GM23248 (cell line): ENCODE measurements around the gene LCE1B. TPM values are rescaled to one million over a fixed set of nuclear protein-coding genes. Genes with fewer than 3 reads are reported as not detected.

Experiments used
- DNase-seq: peaks from one replicate; pipeline ENCODE4 v3.0.0-alpha.2; 2015
- H2AFZ ChIP-seq: fragments of 200-600 bp; sonication (generic); 2 replicates; pipeline ENCODE4 v1.6.1; 2016; ENCODE audit warnings: antibody characterized with exemption
- H3F3A ChIP-seq: fragments of 200-600 bp; sonication (generic); 2 replicates; pipeline ENCODE4 v1.6.1; 2016; ENCODE audit warnings: mild to moderate bottlenecking, antibody characterized with exemption, mixed run types; ENCODE audit not compliant: insufficient read depth
- H3K27ac ChIP-seq: fragments of 200-600 bp; sonication (generic); 2 replicates; pipeline ENCODE4 v1.5.1; 2016; ENCODE audit warnings: mild to moderate bottlenecking
- H3K27me3 ChIP-seq: fragments of 200-600 bp; sonication (generic); replicated peaks from 2 replicates; pipeline ENCODE4 v1.6.1; 2016; ENCODE audit warnings: mild to moderate bottlenecking; ENCODE audit not compliant: insufficient read depth
- H3K36me3 ChIP-seq: fragments of 200-600 bp; sonication (generic); 2 replicates; pipeline ENCODE4 v1.6.1; 2016; ENCODE audit warnings: low read depth, mild to moderate bottlenecking
- H3K4me1 ChIP-seq: fragments of 200-600 bp; sonication (generic); 2 replicates; pipeline ENCODE4 v1.6.1; 2016; ENCODE audit warnings: mild to moderate bottlenecking; ENCODE audit not compliant: insufficient read depth
- H3K4me2 ChIP-seq: fragments of 200-600 bp; sonication (generic); one replicate; pipeline ENCODE4 v1.6.1; 2016; ENCODE audit warnings: mild to moderate bottlenecking; ENCODE audit not compliant: unreplicated experiment
- H3K4me3 ChIP-seq: fragments of 200-600 bp; sonication (generic); 2 replicates; pipeline ENCODE4 v1.5.1; 2016; ENCODE audit warnings: mild to moderate bottlenecking
- H3K79me2 ChIP-seq: fragments of 200-600 bp; sonication (generic); 2 replicates; pipeline ENCODE4 v1.6.1; 2016; ENCODE audit warnings: mild to moderate bottlenecking; ENCODE audit not compliant: insufficient read depth
- H3K9ac ChIP-seq: fragments of 200-600 bp; sonication (generic); 2 replicates; pipeline ENCODE4 v1.6.1; 2016; ENCODE audit warnings: mild to moderate bottlenecking
- H3K9me2 ChIP-seq: fragments of 200-600 bp; sonication (generic); 2 replicates; pipeline ENCODE4 v1.6.1; 2016; ENCODE audit warnings: mixed run types, mild to moderate bottlenecking, moderate library complexity; ENCODE audit not compliant: insufficient read depth
- H3K9me3 ChIP-seq: fragments of 200-600 bp; sonication (generic); one replicate; pipeline ENCODE4 v1.6.1; 2017; ENCODE audit warnings: low read depth
- H4K20me1 ChIP-seq: fragments of 200-600 bp; sonication (generic); 2 replicates; pipeline ENCODE4 v1.6.0; 2016; ENCODE audit not compliant: insufficient read depth
- EZH2 ChIP-seq: fragments of 200-600 bp; sonication (generic); IDR thresholded peaks from 2 replicates; pipeline ENCODE4 v1.6.1; 2018; ENCODE audit warnings: antibody characterized with exemption, mild to moderate bottlenecking; ENCODE audit not compliant: insufficient read depth, poor library complexity, severe bottlenecking
- EZH2phosphoT487 ChIP-seq: fragments of 200-600 bp; sonication (generic); IDR thresholded peaks from 2 replicates; pipeline ENCODE4 v1.6.1; 2018; ENCODE audit warnings: antibody characterized with exemption, moderate library complexity, mild to moderate bottlenecking, low read depth; ENCODE audit not compliant: insufficient read depth
- WGBS, 2 experiments: methylation state at CpG; one replicate each; pipeline ENCODE4 v1.1.6; 2015 to 2017; ENCODE audit warnings: low lambda C conversion rate in 2 of 2, low coverage in 1 of 2; ENCODE audit errors: missing lambda C conversion rate in 2 of 2; 5-methylcytosine and 5-hydroxymethylcytosine counted together
- in situ Hi-C: fragments of 300-500 bp; cut with MboI; formaldehyde crosslinking; loops from 2 replicates; pipeline ENCODE4 v1.15.0; 2020
- polyA plus RNA-seq: library from polyadenylated mRNA; unstranded; fragments of >200 nt; fragmentation: Nextera tagmentation; extraction: Ambion mirVana; gene quantifications from 2 replicates; pipeline ENCODE4 v1.2.1, GENCODE V29; 2016
- total RNA-seq: library from RNA; depleted of rRNA; stranded (reverse); fragments of >200 nt; shearing (Covaris generic); gene quantifications from 2 replicates; pipeline ENCODE4 v1.2.3, GENCODE V29; 2014

The LCE1B gene
- total and polyA plus RNA-seq, 2 experiments from 2014 or later = not detected

GRCh38 chr1:152842556-152842955, 30.8 kb downstream of the LCE1B start, which contains the start of gene LCE6A:
Gene LCE6A, plus strand, starts transcription at chr1:152842856. Its CDS starts 665 bp downstream, at chr1:152843521.
- H4K20me1 ChIP-seq = no peaks in the 10 kb centered on the region
- in situ Hi-C loops = no loop called here
- no peaks in the 10 kb centered on the region for H3K9me3 ChIP-seq
- no peak within 1 kb of the TSS for H3K27ac ChIP-seq
- no peak within 1 kb of the TSS for H3K4me3 ChIP-seq
- no peak within 1 kb of the TSS for H2AFZ ChIP-seq
- no peaks in the 10 kb centered on the region for H3K36me3 ChIP-seq
- TF ChIP-seq EZH2 (no peak), EZH2phosphoT487 (no peak)
- H3K27me3 ChIP-seq = 0 out of 2 replicates have a peak, but pooled peaks cover 13% of the 10 kb centered on the region
- no peak for DNase-seq
- H3K9ac ChIP-seq = no peak within 1 kb of the TSS
- WGBS, 2 experiments = 39 to 64% methylated on average over 3 of the region's 3 CpGs
- no peaks in the 10 kb centered on the region for H3K4me1 ChIP-seq
- H3K9me2 ChIP-seq = no peaks in the 10 kb centered on the region
- H3F3A ChIP-seq = no peaks in the 10 kb centered on the region
- H3K79me2 ChIP-seq = no peaks in the 10 kb centered on the region
- H3K4me2 ChIP-seq = no peak within 1 kb of the TSS

- Histone ChIP-seq H3K4me1 (peaks cover 11% of the 10 kb centered on the region), H3K4me2 (no peak overlapping the region), H3K36me3 (no peaks in the 10 kb centered on the region), H3K27ac (no peak overlapping the region), H3K79me2 (no peaks in the 10 kb centered on the region), H3F3A (no peaks in the 10 kb centered on the region), H3K9me3 (no peaks in the 10 kb centered on the region), H3K9me2 (no peaks in the 10 kb centered on the region), H3K9ac (no peak overlapping the region), H3K4me3 (no peak overlapping the region), H2AFZ (no peak overlapping the region), H4K20me1 (no peaks in the 10 kb centered on the region), H3K27me3 (no peaks in the 10 kb centered on the region)
- in situ Hi-C loops = no loop called here
- peak; percentile 37 for DNase-seq
- 5 to 6% methylated on average over 2 of the region's 2 CpGs for WGBS, 2 experiments
- TF ChIP-seq EZH2phosphoT487 (no peak), EZH2 (no peak)
Measured at GRCh38 chr1:152855661-152856060, 43.9 kb downstream of the LCE1B start.

- H2AFZ ChIP-seq = no peak overlapping the region
- no peaks in the 10 kb centered on the region for H3K36me3 ChIP-seq
- H3K9me3 ChIP-seq = no peaks in the 10 kb centered on the region
- TF ChIP-seq EZH2 (no peak), EZH2phosphoT487 (no peak)
- H3K27ac ChIP-seq = no peak overlapping the region
- no peaks in the 10 kb centered on the region for H3K79me2 ChIP-seq
- no peak overlapping the region for H3K9ac ChIP-seq
- H3K27me3 ChIP-seq = no peaks in the 10 kb centered on the region
- H4K20me1 ChIP-seq = no peaks in the 10 kb centered on the region
- 25 to 29% methylated on average over 1 of the region's 1 CpG for WGBS, 2 experiments
- H3K4me1 ChIP-seq = peaks cover 11% of the 10 kb centered on the region
- H3K4me3 ChIP-seq = no peak overlapping the region
- H3K4me2 ChIP-seq = no peak overlapping the region
- in situ Hi-C loops = no loop called here
- DNase-seq = no peak
- no peaks in the 10 kb centered on the region for H3K9me2 ChIP-seq
- no peaks in the 10 kb centered on the region for H3F3A ChIP-seq
Measured at GRCh38 chr1:152858062-152858461, 46.3 kb downstream of the LCE1B start.

- Histone ChIP-seq H3K4me3 (no peak within 1 kb of the TSS), H3K9me2 (no peaks in the 10 kb centered on the region), H3K27ac (no peak within 1 kb of the TSS), H3K9ac (no peak within 1 kb of the TSS), H3K4me1 (peaks cover 11% of the 10 kb centered on the region), H3K4me2 (no peak within 1 kb of the TSS), H3K36me3 (no peaks in the 10 kb centered on the region), H4K20me1 (no peaks in the 10 kb centered on the region), H3K27me3 (no peaks in the 10 kb centered on the region), H2AFZ (no peak within 1 kb of the TSS), H3K9me3 (no peaks in the 10 kb centered on the region), H3K79me2 (no peaks in the 10 kb centered on the region), H3F3A (no peaks in the 10 kb centered on the region)
- TF ChIP-seq EZH2 (no peak), EZH2phosphoT487 (no peak)
- WGBS, 2 experiments = 62% methylated on average over 3 of the region's 3 CpGs
- DNase-seq = no peak
- in situ Hi-C loops = no loop called here
Measured at GRCh38 chr1:152859696-152860095, 47.9 kb downstream of the LCE1B start, which contains the start of gene LCE7A. Gene LCE7A, plus strand, starts transcription at chr1:152859996. Its CDS starts 702 bp downstream, at chr1:152860698.

GRCh38 chr1:152860129-152860528, 48.4 kb downstream of the LCE1B start:
- no peaks in the 10 kb centered on the region for H4K20me1 ChIP-seq
- no peak overlapping the region for H2AFZ ChIP-seq
- no peaks in the 10 kb centered on the region for H3K36me3 ChIP-seq
- H3K4me3 ChIP-seq = no peak overlapping the region
- no peak overlapping the region for H3K4me2 ChIP-seq
- H3K27ac ChIP-seq = no peak overlapping the region
- H3K9me2 ChIP-seq = no peaks in the 10 kb centered on the region
- no peaks in the 10 kb centered on the region for H3F3A ChIP-seq
- WGBS, 2 experiments = 42% methylated on average over 3 of the region's 3 CpGs
- peaks cover 11% of the 10 kb centered on the region for H3K4me1 ChIP-seq
- in situ Hi-C loops = no loop called here
- H3K27me3 ChIP-seq = no peaks in the 10 kb centered on the region
- TF ChIP-seq EZH2phosphoT487 = no peak
- TF ChIP-seq EZH2 = no peak
- H3K9me3 ChIP-seq = no peaks in the 10 kb centered on the region
- H3K9ac ChIP-seq = no peak overlapping the region
- DNase-seq = peak; percentile 10
- no peaks in the 10 kb centered on the region for H3K79me2 ChIP-seq
